HG03457 (cell line): ENCODE measurements around the gene RUNX2.

ENCODE experiments used
- ATAC-seq: cut with Tn5 transposase; IDR thresholded peaks from one replicate; pipeline ENCODE4 v1.9.1; 2021; ENCODE audit warnings: moderate number of reproducible peaks; ENCODE audit not compliant: unreplicated experiment

The RUNX2 gene

GRCh38 chr6:45431317-45432065 is 103.4 kb downstream of the RUNX2 start:
- ATAC-seq, result no peak

GRCh38 chr6:45432977-45433376 is 104.8 kb downstream of the RUNX2 start:
- ATAC-seq, result no peak

- no peak for ATAC-seq
Observed at GRCh38 chr6:45433533-45434380, 105.6 kb downstream of the RUNX2 start.

GRCh38 chr6:45434381-45434700 is 106.2 kb downstream of the RUNX2 start:
- no peak for ATAC-seq

GRCh38 chr6:45436544-45437438 is 108.7 kb downstream of the RUNX2 start:
- no peak for ATAC-seq

GRCh38 chr6:45437439-45437815 is 109.3 kb downstream of the RUNX2 start:
- no peak for ATAC-seq

GRCh38 chr6:45438151-45438550 is 110.0 kb downstream of the RUNX2 start:
- no peak for ATAC-seq

- ATAC-seq, result no peak
Observed at GRCh38 chr6:45438849-45439406, 110.8 kb downstream of the RUNX2 start.

GRCh38 chr6:45439459-45439858 is 111.3 kb downstream of the RUNX2 start:
- ATAC-seq, result no peak

- ATAC-seq, result no peak
Observed at GRCh38 chr6:45439861-45440388, 111.8 kb downstream of the RUNX2 start.

GRCh38 chr6:45441851-45442453 is 113.8 kb downstream of the RUNX2 start:
- ATAC-seq, result no peak

GRCh38 chr6:45442716-45443115 is 114.6 kb downstream of the RUNX2 start:
- ATAC-seq, result no peak

- no peak for ATAC-seq
Observed at GRCh38 chr6:45445364-45445748, 117.2 kb downstream of the RUNX2 start.

GRCh38 chr6:45445749-45446549 is 117.8 kb downstream of the RUNX2 start:
- ATAC-seq, result no peak

- no peak for ATAC-seq
Observed at GRCh38 chr6:45447005-45447404, 118.9 kb downstream of the RUNX2 start.

- no peak for ATAC-seq
Observed at GRCh38 chr6:45447716-45448115, 119.6 kb downstream of the RUNX2 start.

- ATAC-seq, result no peak
Observed at GRCh38 chr6:45448417-45449389, 120.6 kb downstream of the RUNX2 start.

GRCh38 chr6:45450132-45450531 is 122.0 kb downstream of the RUNX2 start:
- ATAC-seq, result no peak
